ENCODE measurements around the gene PDLIM1.

The PDLIM1 gene

DNA sequence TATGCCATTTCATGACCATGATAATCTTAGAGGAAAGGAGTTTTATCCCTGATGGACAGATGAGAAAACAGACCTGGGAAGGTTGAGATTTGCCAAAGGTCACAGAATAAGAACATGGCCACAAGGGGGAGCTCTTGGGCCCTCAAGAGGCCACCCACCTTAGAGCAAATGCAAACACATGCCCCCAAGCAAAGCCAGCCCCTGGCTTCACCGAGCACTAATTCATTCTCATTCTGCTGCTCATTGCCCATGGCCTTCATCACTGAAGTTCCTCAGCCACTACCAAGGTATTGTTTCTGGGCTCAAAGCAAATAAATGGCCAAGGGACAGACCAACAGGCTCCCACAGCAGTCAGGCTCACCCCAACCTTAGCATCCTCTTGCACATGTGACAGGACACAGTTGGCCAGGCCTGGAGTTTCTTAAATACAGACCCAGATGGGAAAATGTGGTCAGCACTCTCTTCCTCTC is 44.2 kb downstream of the PDLIM1 start:
- Mint-ChIP-seq H3K27me3 (ENCODE audit: low read depth, poor library complexity) (no peaks in the 10 kb centered on the region), H3K4me3 (no peak overlapping the region), H3K4me1 (peaks cover 47% of the 10 kb centered on the region), H3K27ac (peak overlapping the region; percentile 91), H3K9me3 (no peaks in the 10 kb centered on the region), H3K36me3 (ENCODE audit: low read depth) (peaks cover 7% of the 10 kb centered on the region)
- TF ChIP-seq, protein P1, sequence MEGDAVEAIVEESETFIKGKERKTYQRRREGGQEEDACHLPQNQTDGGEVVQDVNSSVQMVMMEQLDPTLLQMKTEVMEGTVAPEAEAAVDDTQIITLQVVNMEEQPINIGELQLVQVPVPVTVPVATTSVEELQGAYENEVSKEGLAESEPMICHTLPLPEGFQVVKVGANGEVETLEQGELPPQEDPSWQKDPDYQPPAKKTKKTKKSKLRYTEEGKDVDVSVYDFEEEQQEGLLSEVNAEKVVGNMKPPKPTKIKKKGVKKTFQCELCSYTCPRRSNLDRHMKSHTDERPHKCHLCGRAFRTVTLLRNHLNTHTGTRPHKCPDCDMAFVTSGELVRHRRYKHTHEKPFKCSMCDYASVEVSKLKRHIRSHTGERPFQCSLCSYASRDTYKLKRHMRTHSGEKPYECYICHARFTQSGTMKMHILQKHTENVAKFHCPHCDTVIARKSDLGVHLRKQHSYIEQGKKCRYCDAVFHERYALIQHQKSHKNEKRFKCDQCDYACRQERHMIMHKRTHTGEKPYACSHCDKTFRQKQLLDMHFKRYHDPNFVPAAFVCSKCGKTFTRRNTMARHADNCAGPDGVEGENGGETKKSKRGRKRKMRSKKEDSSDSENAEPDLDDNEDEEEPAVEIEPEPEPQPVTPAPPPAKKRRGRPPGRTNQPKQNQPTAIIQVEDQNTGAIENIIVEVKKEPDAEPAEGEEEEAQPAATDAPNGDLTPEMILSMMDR (IDR thresholded peaks at IDR 0.05): peak; percentile 87
- DNase-seq: peak; percentile 84

- H3K27ac Mint-ChIP-seq: peak overlapping the region; percentile 13
- peaks cover 17% of the 10 kb centered on the region for H3K36me3 Mint-ChIP-seq (ENCODE audit: low read depth)
- TF ChIP-seq, protein P1 (IDR thresholded peaks at IDR 0.05): no peak
- H3K4me1 Mint-ChIP-seq: peaks cover 40% of the 10 kb centered on the region
- H3K4me3 Mint-ChIP-seq: no peak overlapping the region
- H3K9me3 Mint-ChIP-seq: no peaks in the 10 kb centered on the region
- DNase-seq: no peak
- H3K27me3 Mint-ChIP-seq (ENCODE audit: low read depth, poor library complexity): no peaks in the 10 kb centered on the region
These were observed 45.3 kb downstream of the PDLIM1 start for GRCh38 chr10:95245425-95246055.

GRCh38 chr10:95244152-95244551 is 46.7 kb downstream of the PDLIM1 start:
- Mint-ChIP-seq H3K4me3 (no peak overlapping the region), H3K27me3 (ENCODE audit: low read depth, poor library complexity) (peaks cover 2% of the 10 kb centered on the region), H3K27ac (no peak overlapping the region), H3K36me3 (ENCODE audit: low read depth) (peaks cover 31% of the 10 kb centered on the region), H3K4me1 (peaks cover 26% of the 10 kb centered on the region), H3K9me3 (peaks cover 7% of the 10 kb centered on the region)
- no peak for DNase-seq
- TF ChIP-seq, protein P1 (IDR thresholded peaks at IDR 0.05): no peak

DNA sequence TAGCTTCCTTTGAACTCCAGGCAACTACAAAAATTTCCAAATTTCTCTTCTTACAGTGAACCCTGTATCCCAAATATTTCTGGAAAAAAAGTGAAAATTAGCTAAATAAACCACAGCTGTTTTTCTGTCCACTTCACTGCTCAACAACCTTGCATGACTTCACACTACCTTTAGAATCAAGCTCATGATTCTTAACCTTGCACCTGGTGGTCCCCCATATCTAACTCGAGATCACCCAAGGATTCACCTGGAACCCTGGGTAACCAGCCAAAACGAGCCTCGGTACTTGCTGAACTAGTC is 47.5 kb downstream of the PDLIM1 start:
- no peak overlapping the region for H3K27ac Mint-ChIP-seq
- TF ChIP-seq, protein P1 (IDR thresholded peaks at IDR 0.05): no peak
- peaks cover 2% of the 10 kb centered on the region for H3K27me3 Mint-ChIP-seq (ENCODE audit: low read depth, poor library complexity)
- H3K36me3 Mint-ChIP-seq (ENCODE audit: low read depth): peaks cover 39% of the 10 kb centered on the region
- H3K4me3 Mint-ChIP-seq: no peak overlapping the region
- no peak for DNase-seq
- H3K4me1 Mint-ChIP-seq: peaks cover 18% of the 10 kb centered on the region
- H3K9me3 Mint-ChIP-seq: peaks cover 7% of the 10 kb centered on the region

GRCh38 chr10:95242581-95243317 is 48.1 kb downstream of the PDLIM1 start:
- peak; percentile 28 for DNase-seq
- TF ChIP-seq, protein P1 (IDR thresholded peaks at IDR 0.05): peak; percentile 51
- Mint-ChIP-seq H3K4me3 (no peak overlapping the region), H3K9me3 (peaks cover 7% of the 10 kb centered on the region), H3K27ac (no peak overlapping the region), H3K36me3 (ENCODE audit: low read depth) (peaks cover 43% of the 10 kb centered on the region), H3K4me1 (peaks cover 12% of the 10 kb centered on the region), H3K27me3 (ENCODE audit: low read depth, poor library complexity) (peaks cover 2% of the 10 kb centered on the region)

Measured in nephron progenitor cell (in vitro differentiated cells).